GM19397 (cell line): ENCODE results near the gene RNASEH2C.
"Not testable (repeated sequence)": the region's sequence is repeated elsewhere in the genome, so short reads cannot be mapped to it uniquely, and the experiment has no call there.

Source experiments
- ATAC-seq: cut with Tn5 transposase; IDR thresholded peaks from one replicate; pipeline ENCODE4 v1.9.1; 2021; ENCODE audit warnings: mild to moderate bottlenecking, moderate library complexity; ENCODE audit not compliant: unreplicated experiment

The RNASEH2C gene

DNA sequence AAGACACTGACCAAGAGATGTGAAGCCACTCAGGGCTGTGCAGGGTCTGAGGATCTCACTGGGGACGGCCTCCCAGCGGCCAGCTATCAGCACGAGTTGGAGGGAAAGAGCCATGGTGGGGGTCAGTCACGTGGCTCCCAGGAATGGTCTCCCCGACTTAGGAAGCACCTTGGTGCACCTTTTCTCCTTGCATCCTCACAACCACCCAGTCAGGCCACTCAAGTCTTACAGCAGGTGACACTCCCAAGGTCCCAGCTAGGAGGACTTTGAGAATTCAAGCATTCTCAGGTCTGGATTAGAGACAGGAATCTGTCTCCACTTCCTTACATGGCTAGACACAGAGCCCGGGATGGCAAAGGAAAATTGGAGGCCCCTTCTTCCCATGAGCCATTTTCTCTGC is 2.7 kb downstream of the RNASEH2C start:
- ATAC-seq: no peak

DNA sequence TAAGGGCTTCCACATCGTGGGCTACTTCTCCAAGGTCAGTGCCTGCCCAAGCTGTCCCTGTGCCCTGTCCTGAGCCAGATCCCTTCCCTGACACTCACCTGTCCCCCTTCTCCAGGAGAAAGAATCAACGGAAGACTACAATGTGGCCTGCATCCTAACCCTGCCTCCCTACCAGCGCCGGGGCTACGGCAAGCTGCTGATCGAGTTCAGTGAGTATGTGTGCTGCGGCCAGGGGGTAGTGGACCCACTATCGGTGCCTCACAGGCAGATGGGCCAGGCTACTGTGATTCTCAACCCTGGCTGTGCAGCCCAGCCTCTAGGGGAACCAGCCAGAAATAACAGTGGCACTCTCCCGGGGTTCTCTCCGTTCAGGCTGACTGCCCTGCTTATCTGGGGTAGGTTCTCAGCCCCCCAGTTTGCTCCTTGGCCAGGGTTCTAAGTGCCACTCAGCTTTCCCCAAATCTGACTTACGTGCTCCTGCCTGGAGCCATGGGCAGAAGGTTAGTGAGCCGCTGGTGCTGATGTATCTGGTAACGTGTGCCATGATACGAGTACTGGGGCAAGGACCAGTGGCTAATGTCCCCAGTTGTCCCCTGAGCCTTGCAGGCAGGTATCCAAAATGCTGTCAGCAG is 3.7 kb downstream of the RNASEH2C start:
- ATAC-seq: no peak

DNA sequence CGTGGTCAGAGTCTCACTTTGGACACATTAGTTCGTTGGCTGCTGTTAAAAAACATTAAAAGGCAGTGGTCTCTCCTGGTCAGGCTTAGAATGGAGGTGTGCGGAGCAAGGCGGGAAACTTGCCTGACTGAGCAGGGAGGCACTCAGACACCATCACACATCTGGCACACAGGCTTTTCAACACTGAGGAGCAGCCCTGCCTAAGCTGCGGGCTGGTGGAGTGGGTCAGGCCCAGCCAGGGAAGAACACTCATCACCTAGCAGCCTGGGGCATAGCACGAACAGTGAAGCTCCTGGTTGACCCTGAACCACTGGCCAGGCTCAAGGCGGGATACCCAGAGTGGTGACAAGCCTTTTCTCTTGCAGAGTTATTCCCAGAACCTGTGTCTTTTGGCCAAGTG is 4.3 kb downstream of the RNASEH2C start:
- no peak for ATAC-seq

- ATAC-seq: no peak
These were observed 6.2 kb downstream of the RNASEH2C start for GRCh38 chr11:65714433-65714832.

DNA sequence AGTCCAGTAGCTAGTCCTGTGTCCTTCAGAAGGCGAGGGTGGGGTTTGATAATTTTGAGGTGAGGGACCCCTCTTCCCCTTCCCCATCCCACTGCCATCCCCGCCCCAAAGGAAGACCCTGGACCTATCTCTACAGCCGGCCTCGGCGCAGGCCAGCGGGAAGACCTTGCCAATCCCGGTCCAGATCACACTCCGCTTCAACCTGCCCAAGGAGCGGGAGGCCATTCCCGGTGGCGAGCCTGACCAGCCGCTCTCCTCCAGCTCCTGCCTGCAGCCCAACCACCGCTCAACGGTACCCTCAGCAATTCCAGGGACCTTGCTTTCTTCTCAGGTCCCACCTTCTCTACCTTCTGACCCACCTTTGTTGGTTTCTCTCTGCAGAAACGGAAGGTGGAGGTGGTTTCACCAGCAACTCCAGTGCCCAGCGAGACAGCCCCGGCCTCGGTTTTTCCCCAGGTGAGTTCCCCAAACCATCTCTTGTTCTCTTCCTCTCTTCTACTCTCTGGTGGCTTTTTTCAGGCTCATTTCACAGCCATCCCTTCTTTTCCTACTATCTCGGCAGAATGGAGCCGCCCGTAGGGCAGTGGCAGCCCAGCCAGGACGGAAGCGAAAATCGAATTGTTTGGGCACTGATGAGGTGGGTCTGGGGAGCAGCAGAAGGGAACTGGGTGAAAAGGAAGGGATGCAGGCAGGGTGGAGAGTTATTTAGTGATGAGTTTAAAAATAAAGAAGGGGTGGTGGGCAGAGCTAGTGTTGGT is 7.2 kb downstream of the RNASEH2C start:
- no peak for ATAC-seq

DNA sequence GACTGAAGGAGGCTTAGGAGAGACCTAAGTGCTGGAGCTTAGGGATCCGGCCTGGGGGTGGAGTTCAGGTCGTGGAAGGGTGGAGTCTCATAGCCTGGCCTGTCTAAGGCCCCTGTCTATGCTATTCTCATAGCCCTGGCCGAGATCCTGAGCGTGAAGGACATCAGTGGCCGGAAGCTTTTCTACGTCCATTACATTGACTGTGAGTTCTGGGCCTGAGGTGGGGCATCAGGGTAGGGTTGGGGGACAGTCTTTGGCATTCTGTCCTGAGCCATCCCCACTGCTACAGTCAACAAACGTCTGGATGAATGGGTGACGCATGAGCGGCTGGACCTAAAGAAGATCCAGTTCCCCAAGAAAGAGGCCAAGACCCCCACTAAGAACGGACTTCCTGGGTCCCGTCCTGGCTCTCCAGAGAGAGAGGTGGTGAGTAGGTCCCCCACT is 7.9 kb downstream of the RNASEH2C start:
- peak; percentile 25 for ATAC-seq

DNA sequence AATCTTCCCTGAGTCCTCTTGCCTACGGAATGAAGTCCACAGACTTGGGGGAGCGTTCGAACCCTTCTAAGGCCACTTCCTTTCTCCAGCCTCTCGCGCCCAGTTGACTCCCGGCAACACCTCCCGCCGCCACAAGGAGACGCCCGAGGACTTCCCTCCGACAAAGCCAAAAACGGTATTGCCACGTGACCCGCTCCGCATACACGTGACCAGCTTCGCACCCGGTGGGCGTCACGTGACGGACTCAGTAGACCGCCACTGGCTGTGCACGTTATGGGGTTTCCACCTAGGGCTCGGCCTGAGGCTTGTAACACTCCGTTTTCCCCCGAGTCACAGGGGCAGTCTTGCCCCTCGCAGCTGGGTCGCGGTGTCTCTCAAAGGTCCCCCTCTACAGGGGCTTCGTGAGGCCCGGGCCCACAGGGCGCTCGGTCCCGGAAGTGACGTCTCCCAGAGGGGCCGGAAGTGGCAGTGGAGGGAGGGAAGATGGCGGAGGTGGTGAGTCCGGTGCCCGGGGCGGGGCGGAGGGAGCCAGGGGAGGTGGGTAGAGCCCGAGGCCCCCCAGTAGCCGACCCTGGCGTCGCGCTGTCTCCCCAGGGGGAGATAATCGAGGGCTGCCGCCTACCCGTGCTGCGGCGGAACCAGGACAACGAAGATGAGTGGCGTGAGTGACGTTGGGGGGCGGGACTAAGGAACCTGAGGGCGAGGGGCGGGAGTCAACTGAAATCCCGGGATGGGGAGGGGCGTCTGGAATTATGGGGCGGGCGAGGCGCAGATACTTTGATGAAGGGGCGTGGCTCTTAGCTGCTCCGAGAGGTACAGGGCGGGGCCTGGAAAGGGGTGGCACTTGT is 8.6 kb downstream of the RNASEH2C start, which contains the start of gene KAT5:
Gene KAT5, plus strand, starts transcription at position 468 of the 848 bp plus-strand sequence. Its CDS starts 16 bp downstream, at position 484.
- peak; percentile 85 for ATAC-seq

- ATAC-seq: no peak
These were observed 10.2 kb downstream of the RNASEH2C start for GRCh38 chr11:65710421-65710820.

- no peak for ATAC-seq
These were observed 10.9 kb downstream of the RNASEH2C start for GRCh38 chr11:65709661-65710060.

DNA sequence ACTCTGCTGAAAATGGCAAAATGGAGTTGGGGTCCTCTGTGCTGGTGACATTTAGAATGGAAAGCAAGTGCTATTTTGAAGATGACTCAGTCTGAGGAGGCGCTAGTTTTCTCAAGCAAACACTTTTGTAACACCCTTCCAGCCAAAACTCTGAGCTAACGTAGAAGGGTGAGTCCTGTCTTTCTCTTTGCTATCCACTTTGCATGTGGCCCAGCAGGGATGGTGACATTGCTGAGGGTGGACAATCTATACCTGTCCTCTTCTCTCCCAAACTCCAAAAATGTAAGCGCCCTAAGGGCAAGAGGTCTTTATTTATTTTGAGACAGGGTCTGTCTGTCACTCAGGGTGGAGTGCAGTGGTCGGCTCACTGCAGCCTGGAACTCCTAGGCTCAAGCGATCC is 12.1 kb downstream of the RNASEH2C start:
- no peak for ATAC-seq

- not testable (repeated sequence) for ATAC-seq
These were observed 13.6 kb downstream of the RNASEH2C start for GRCh38 chr11:65707002-65707401.

- not testable (repeated sequence) for ATAC-seq
These were observed 14.3 kb downstream of the RNASEH2C start for GRCh38 chr11:65706303-65706763.

- no peak for ATAC-seq
These were observed 16.8 kb downstream of the RNASEH2C start for GRCh38 chr11:65703846-65704245.

DNA sequence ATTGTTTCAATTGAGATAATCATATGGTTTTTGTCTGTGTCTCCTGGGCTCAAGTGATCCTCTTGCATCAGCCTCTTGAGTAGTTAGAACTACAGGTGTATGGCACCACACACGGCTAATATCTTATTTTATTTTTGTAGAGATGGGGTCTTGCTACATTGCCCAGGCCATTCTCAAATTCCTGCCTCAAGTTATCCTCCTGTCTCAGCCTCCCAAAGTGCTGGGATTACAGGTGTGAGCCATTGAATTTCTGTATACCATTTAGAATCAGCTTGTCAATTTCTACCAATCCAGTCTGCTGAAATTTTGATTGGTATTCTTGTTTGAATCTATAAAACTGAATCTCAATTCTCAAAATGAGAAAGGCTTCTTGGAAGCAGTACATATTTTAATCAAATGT is 18.9 kb downstream of the RNASEH2C start:
- ATAC-seq: no peak

GRCh38 chr11:65700399-65700798 is 20.2 kb downstream of the RNASEH2C start:
- ATAC-seq: no peak

DNA sequence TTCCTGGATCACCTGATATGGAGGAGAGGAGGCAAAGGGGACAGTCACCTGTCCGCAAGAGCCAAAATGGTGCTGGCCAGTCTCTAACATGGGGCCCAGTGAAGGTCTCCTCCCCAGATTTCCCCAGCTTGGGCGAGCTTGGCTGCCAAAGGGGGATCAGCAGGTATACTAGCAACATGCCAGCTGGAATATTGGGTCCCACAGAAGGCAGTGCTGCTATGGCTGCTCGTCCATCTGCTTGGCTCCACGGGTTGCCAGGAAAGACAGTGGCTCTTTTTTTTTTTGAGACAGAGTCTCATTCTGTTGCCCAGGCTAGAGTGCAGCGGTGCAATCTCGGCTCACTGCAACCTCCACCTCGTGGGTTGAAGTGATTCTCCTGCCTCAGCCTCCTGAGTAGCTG is 21.3 kb downstream of the RNASEH2C start:
- ATAC-seq: no peak

- no peak for ATAC-seq
These were observed 22.4 kb downstream of the RNASEH2C start for GRCh38 chr11:65698205-65698604.

- ATAC-seq: no peak
These were observed 23.6 kb downstream of the RNASEH2C start for GRCh38 chr11:65696802-65697552.

- no peak for ATAC-seq
These were observed 24.9 kb downstream of the RNASEH2C start for GRCh38 chr11:65695459-65696241.

- ATAC-seq: no peak
These were observed 28.2 kb downstream of the RNASEH2C start for GRCh38 chr11:65692367-65692766.
